M059J (cell line): ENCODE results near the gene ZMAT2. TPM values are rescaled to one million over a fixed set of nuclear protein-coding genes. Genes with fewer than 3 reads are reported as not detected.
"Not testable (repeated sequence)": the region's sequence is repeated elsewhere in the genome, so short reads cannot be mapped to it uniquely, and the experiment has no call there.

Source experiments
- DNase-seq: peaks from one replicate; pipeline ENCODE4 v3.0.0-alpha.2; 2012; ENCODE audit warnings: low read depth
- total RNA-seq: library from RNA; depleted of rRNA; stranded (reverse); fragments of >200 nt; shearing (Covaris generic); gene quantifications from 2 replicates; pipeline ENCODE4 v1.2.3, GENCODE V29; 2014; rRNA removed

ZMAT2 gene
- 68.0 and 71.3 TPM in 2 replicates for total RNA-seq

DNA sequence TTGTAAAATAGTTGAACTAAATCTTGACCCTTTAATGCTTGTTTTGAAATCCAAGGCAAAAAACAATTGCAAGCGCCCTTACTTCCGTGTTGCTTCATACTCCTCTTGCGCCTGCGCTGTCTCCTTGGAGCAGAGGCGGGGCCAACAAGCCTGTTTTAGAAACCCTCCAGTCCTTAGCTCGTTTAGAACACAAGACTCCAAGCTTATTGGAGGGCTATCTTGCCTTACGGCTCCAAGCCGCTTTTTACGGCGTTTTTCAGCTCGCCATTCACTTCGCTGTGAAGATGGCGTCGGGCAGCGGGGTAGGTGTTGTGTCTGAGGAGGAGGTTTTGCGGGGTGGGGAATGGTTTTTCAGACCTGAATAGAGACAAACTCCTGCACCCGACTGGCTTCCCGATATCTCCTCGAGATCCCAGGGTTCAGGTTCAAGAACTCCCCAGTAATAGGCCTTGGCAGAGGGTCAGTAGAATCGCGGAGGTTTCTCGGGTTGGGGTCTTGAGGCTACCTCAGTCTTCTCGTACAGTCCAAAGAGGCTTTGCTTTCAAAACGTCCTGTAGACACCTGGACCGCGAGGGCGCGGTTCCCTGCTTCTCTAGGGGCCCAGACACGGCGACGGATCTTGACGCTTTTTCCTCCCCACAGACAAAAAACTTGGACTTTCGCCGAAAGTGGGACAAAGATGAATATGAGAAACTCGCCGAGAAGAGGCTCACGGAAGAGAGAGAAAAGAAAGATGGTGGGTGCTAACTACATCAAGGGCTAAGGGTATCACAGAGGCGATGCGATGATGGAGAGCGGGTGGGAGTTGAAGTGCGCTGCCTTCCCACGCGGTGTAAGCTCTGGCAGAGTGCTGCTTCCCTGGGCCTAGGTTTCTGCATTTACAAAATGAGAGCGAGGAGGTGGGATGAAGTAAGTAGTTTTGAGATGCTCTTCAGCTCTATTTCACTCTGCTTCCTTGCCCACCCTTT lies at the start of gene ZMAT2:
ZMAT2 (plus strand) TSS at position 271 of the 968 bp plus-strand sequence; CDS start at position 285, 14 bp downstream.
- DNase-seq: peak; percentile 98

DNA sequence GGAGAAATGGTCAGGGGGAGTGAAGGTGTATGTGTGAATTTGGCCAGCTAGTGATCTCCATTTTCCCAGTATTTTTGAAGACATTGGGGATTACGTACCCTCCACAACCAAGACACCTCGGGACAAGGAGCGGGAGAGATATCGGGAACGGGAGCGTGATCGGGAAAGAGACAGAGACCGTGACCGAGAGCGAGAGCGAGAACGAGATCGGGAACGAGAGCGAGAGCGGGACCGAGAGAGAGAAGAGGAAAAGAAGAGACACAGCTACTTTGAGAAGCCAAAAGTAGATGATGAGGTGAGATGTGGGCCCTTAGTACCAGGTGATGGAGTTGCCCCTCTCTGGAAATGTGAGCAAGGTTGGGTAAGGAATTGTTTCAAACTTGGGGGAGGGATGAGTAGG lies 41.4 kb upstream of the ZMAT2 start:
- DNase-seq: no peak

GRCh38 chr5:140660371-140660770 lies 39.9 kb upstream of the ZMAT2 start:
- DNase-seq: not testable (repeated sequence)

DNA sequence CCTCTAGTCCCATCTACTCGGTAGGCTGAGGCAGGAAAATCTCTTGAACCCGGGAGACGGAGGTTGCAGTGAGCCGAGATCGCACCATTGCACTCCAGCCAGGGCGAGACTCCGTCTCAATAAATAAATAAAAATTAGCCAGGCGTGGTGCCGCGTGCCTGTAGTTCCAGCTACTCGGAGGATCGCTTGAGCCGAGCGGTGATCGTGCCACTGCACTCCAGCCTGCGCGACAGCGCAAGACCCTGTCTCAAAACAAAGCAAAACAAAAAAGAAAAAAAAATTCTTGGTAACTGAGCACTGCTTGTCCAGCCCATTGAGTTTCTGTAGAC lies 36.3 kb upstream of the ZMAT2 start:
- no peak for DNase-seq

- DNase-seq: peak; percentile 96
Measured at GRCh38 chr5:140664359-140665119, 35.7 kb upstream of the ZMAT2 start, which contains the start of gene WDR55. Gene WDR55 (plus strand): TSS chr5:140664904. CDS start chr5:140664913, 9 bp downstream.

DNA sequence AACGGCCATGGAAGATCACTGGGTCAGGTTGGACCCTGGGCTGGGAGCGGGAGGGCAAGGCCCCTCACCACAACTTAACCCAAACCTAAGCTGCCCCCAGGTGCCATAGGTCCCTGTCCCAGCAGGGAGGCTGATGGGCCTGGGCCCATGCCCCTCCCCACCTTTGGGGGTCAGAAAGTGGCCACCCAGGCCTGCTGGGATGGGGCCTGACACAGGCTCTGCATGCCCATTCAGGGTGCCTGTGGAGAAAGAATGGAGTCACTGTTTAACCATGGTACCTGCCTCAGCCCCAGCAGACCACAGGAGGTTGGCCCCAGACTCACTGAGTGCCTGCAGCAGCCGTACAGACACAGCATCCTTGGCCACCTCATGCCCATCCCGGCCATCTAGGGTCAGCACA lies 29.2 kb upstream of the ZMAT2 start:
- not testable (repeated sequence) for DNase-seq

DNA sequence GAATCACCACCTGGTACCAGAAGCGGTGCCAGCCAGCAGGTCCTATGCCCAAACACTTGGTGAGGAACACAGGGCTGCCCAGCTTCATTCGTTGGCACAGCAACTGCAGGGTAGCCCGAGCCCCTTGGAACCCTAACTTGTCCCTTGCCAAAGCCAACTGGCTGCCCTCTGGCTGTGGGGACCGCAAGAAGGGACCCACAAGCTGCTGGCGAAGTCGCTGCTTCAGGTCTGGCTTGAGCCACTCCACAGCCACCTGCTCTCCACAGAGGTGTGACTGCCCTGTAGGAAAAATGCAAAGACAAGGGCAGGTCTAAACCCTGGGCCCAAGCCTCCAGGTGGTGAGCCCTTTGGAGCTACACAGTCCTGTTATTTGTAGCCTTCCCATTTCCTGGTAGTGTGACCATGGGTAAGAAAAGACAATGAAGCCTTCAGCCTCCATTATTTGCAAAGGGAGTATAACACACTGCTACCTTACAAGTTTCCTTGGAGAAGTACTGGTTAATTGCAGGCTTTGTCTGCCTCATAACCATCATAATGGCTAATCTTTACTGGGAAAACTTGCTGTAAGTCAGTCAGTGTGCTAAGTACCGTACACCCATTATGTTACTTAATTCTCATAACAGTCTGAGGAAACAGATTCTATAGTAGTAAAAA lies 28.6 kb upstream of the ZMAT2 start:
- DNase-seq: no peak

DNA sequence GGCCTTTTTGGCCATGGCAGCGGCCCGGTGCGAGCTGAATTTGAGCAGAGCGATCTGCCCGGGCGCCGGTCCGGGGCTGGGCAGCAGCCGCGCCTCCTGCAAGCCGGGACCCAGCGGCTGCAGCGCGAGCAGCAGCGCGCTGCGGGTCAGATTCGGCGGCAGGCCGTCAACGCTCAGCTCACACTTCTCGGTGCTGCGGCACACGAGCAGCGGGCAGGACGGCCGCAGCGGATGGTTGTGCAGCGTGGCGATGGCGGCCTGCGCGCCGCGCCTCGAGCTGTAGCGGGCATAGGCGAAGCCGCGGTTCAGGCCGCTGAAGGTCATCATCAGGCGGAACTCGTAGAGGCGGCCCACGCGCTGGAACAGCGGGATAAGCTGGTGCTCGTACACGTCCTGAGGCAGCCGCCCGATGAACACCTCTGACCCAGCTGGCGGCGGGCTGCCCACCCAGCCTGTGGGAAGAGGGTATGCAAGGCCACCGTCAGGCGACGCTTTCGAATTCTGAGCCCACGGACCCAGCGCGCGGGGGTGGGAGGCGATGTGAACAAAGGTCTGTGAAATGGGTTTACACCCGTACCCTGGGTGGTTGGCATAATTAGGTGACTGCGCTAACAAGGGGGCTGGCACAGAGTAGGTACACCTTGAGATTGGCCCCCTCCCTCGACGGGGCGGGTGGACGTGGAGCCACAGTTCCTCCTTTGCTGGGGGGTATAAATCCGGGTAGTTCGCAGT lies 27.6 kb upstream of the ZMAT2 start:
- no peak for DNase-seq

GRCh38 chr5:140673187-140673976 lies 26.9 kb upstream of the ZMAT2 start, which contains the start of gene DND1:
Gene DND1 (minus strand): TSS chr5:140673576. CDS start chr5:140673542, 34 bp downstream.
- DNase-seq: no peak

- DNase-seq: no peak
Measured at GRCh38 chr5:140674211-140674610, 26.0 kb upstream of the ZMAT2 start.

GRCh38 chr5:140674629-140675028 lies 25.6 kb upstream of the ZMAT2 start:
- no peak for DNase-seq

GRCh38 chr5:140677947-140678346 lies 22.3 kb upstream of the ZMAT2 start:
- DNase-seq: no peak

DNA sequence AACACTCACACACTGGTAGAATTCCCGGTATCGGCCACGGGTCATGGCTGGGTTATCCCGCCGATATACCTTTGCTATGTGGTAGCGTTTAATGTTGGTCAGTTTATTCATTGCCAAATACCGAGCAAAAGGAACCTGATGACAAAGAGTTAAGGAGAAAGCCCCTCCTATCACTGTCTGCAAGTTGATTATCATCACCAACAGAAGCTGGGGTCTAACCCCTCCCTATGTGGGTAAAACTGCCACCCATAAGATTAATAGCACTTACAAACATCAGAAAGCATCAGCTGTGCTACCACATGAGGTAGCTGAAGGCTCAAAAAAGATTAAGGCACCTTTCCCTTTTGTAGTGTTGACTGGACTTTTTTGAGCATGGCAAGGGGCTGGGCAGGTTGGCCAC lies 21.3 kb upstream of the ZMAT2 start:
- no peak for DNase-seq

DNA sequence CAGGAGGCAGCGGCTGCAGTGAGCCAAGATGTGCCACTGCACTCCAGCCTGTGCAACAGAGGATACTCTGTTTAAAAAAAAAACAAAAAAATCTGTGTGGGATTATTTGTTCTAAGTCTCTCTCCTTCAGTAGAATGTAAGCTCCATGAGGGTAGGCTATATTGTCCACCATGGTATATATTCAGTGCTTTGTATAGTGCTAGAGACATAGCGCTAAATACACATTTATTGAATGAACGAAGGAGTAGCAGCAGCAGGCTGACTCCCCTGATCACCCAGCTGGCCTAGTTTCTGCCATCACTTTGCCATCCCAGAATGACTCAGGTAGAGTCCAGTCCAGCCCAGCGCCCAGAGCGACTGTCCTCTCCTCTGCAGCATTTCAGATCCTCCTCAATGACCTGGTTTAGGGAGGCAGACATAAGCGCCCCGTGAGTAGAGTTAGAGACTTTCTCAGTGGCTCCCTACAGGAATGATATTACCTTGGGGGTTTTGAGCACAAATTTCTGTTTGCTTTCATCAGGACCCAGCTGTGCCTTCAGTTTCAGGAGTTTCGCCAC lies 9.8 kb upstream of the ZMAT2 start:
- peak; percentile 22 for DNase-seq

DNA sequence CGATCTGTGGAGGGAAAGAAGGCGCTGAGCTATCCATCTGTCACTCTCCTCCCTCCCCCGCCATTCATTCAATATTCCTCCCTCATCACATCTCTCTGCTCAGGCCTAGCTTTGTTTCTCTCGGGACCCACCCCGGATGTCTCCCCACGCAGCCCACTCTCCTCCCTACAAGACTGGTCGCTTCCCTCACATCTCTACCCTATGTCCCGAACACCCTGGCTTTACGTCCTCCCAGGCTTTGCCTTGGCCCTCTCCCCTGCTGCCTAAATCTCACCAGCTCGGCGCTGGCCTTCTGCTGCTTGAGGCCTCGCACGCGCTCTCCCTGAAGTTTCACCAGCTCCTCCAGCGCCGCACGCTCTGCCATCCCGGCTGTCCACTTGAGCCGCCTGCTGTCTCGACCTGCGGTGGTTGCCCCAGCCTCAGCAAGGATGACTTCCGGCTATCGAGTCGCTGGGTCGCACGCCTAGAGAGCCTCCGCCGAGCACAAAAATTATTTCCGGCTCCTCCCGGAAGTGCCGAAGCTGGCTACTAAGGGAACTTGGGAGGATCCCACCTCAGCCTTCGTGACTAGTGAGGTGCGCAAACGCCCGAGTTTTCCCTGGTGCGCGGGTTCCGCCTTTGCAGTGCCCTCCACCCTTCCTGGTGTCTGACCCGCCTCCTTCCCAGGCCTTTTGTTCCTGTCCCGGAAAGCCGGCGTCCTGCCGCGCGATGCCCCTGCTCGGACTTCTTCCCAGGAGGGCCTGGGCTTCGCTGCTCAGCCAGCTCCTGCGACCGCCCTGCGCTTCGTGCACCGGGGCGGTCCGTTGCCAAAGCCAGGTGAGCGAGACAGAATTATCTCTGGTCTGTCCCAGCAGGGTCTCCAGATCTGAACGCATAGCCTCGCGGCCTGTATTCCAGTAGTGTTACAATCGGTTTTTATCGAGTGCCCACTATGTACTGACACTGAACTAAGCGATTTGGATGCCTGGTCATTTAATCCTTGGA lies 9.0 kb upstream of the ZMAT2 start, which contains the start of the genes HARS1 and HARS2:
HARS1 (minus strand) TSS at position 430 of the 984 bp plus-strand sequence; CDS start at position 364, 66 bp downstream.
HARS2 (plus strand) TSS at position 515 of the 984 bp plus-strand sequence; CDS start at position 709, 194 bp downstream.
- peak; percentile 97 for DNase-seq

DNA sequence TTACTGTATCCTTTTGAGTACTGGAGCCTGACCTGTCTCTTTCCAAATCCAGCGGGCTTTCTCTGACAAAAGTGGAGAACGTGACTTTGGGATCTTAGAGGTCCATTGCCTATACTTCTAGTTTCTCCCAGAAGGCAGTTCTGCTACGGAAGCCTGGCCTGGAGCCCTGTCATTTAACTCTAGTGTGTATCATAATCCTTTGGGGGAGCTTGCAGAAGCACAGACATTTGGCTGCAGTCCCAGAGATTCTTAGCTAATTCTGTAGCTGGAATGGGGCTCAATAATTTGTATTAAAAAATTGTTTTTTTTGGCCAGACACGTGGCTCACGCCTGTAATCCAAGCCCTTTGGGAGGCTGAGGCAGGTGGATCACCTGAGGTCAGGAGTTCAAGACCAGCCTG lies 6.0 kb upstream of the ZMAT2 start:
- DNase-seq: no peak

GRCh38 chr5:140696891-140697492 lies 3.3 kb upstream of the ZMAT2 start:
- no peak for DNase-seq

GRCh38 chr5:140707812-140708211 lies 7.6 kb downstream of the ZMAT2 start:
- no peak for DNase-seq
